ENCODE measurements around the gene PCSK6. TPM values are rescaled to one million over a fixed set of nuclear protein-coding genes. Genes with fewer than 3 reads are reported as not detected.

PCSK6 gene
- total RNA-seq, 1 donor from 2014 or later, result 15.0 TPM

GRCh38 chr15:101327147-101327740 lies 162.3 kb downstream of the PCSK6 start:
- DNase-seq (ENCODE audit: low spot score), result no peak

GRCh38 chr15:101326462-101327146 lies 162.9 kb downstream of the PCSK6 start:
- no peak for DNase-seq (ENCODE audit: low spot score)

GRCh38 chr15:101326026-101326315 lies 163.5 kb downstream of the PCSK6 start:
- DNase-seq (ENCODE audit: low spot score), result no peak

- DNase-seq (ENCODE audit: low spot score), result no peak
These were observed 164.1 kb downstream of the PCSK6 start for GRCh38 chr15:101325263-101326025.

- peak; percentile 58 for DNase-seq (ENCODE audit: low spot score)
These were observed 164.9 kb downstream of the PCSK6 start for GRCh38 chr15:101324524-101325177.

- DNase-seq (ENCODE audit: low spot score), result no peak
These were observed 165.5 kb downstream of the PCSK6 start for GRCh38 chr15:101323793-101324523.

GRCh38 chr15:101322854-101323477 lies 166.5 kb downstream of the PCSK6 start:
- DNase-seq (ENCODE audit: low spot score), result no peak

- no peak for DNase-seq (ENCODE audit: low spot score)
These were observed 167.4 kb downstream of the PCSK6 start for GRCh38 chr15:101322016-101322695.

GRCh38 chr15:101320501-101321052 lies 168.9 kb downstream of the PCSK6 start:
- DNase-seq (ENCODE audit: low spot score), result peak; percentile 54

GRCh38 chr15:101318839-101319238 lies 170.7 kb downstream of the PCSK6 start:
- DNase-seq (ENCODE audit: low spot score), result no peak

- DNase-seq (ENCODE audit: low spot score), result no peak
These were observed 171.2 kb downstream of the PCSK6 start for GRCh38 chr15:101318147-101318819.

- DNase-seq (ENCODE audit: low spot score), result no peak
These were observed 172.1 kb downstream of the PCSK6 start for GRCh38 chr15:101317336-101317872.

- DNase-seq (ENCODE audit: low spot score), result no peak
These were observed 173.0 kb downstream of the PCSK6 start for GRCh38 chr15:101316529-101316928.

- DNase-seq (ENCODE audit: low spot score), result no peak
These were observed 173.8 kb downstream of the PCSK6 start for GRCh38 chr15:101315736-101316135.

- DNase-seq (ENCODE audit: low spot score), result no peak
These were observed 175.0 kb downstream of the PCSK6 start for GRCh38 chr15:101314336-101315125.

GRCh38 chr15:101313041-101313761 lies 176.3 kb downstream of the PCSK6 start:
- no peak for DNase-seq (ENCODE audit: low spot score)

- no peak for DNase-seq (ENCODE audit: low spot score)
These were observed 179.0 kb downstream of the PCSK6 start for GRCh38 chr15:101310508-101310907.

- DNase-seq (ENCODE audit: low spot score), result no peak
These were observed 179.4 kb downstream of the PCSK6 start for GRCh38 chr15:101310161-101310480.

Measured in mucosa of gallbladder (tissue), 1 donor.